Measurements from ENCODE around the gene C16orf78.

DNA sequence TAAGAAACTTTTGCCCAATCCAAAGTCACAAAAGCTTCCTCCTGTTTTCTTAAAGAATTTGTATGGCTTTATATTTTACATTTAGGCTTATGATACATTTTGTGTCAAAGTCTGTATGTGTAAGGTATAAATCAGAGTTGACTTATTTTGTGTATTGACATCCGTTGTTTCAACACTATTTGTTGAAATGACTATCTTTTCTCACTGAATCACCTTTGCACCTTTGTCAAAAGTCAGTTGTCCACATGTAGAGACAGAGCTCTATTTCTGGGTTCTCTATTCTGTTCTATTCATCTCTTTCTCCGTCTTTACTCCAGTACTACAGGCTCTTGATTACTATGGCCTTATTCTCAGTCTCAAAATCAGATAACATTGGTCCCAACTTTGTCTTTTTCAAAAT, 73.2 kb downstream of the C16orf78 start:
- TF ChIP-seq, protein P1, sequence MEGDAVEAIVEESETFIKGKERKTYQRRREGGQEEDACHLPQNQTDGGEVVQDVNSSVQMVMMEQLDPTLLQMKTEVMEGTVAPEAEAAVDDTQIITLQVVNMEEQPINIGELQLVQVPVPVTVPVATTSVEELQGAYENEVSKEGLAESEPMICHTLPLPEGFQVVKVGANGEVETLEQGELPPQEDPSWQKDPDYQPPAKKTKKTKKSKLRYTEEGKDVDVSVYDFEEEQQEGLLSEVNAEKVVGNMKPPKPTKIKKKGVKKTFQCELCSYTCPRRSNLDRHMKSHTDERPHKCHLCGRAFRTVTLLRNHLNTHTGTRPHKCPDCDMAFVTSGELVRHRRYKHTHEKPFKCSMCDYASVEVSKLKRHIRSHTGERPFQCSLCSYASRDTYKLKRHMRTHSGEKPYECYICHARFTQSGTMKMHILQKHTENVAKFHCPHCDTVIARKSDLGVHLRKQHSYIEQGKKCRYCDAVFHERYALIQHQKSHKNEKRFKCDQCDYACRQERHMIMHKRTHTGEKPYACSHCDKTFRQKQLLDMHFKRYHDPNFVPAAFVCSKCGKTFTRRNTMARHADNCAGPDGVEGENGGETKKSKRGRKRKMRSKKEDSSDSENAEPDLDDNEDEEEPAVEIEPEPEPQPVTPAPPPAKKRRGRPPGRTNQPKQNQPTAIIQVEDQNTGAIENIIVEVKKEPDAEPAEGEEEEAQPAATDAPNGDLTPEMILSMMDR (IDR thresholded peaks at IDR 0.05), result no peak
- no peak for TF ChIP-seq POLR2A (IDR thresholded peaks at IDR 0.05)

All from ovary (tissue), 3 donors.